GM12878 (cell line): ENCODE measurements around the gene PUSL1. TPM values are rescaled to one million over a fixed set of nuclear protein-coding genes. Genes with fewer than 3 reads are reported as not detected.

Experiments used
- ATAC-seq: fragments of 200-7000 bp; cut with Tn5 transposase; 3 replicates; pipeline ENCODE4 v1.9.1; 2020; ENCODE audit warnings: mild to moderate bottlenecking, moderate library complexity
- BruUV-seq: library from RNA; stranded (reverse); fragments of 400-500 nt; replicated peaks from 2 replicates; lab custom pipeline; 2021; lab: Mats Ljungman, UMichigan
- CTCF ChIA-PET: fragments of 300-600 bp; sonication (Branson Sonifier 250); formaldehyde crosslinking; extraction: SDS; loops from one replicate; lab custom pipeline; 2021; ENCODE audit warnings: inconsistent platforms; lab: Yijun Ruan, JAX
- POLR2A ChIA-PET: fragments of 350-600 bp; formaldehyde crosslinking; extraction: SDS; loops from one replicate; lab custom pipeline; 2021; ENCODE audit warnings: inconsistent platforms; lab: Charles Lee
- RAD21 ChIA-PET: fragments of 300-600 bp; sonication (Branson Sonifier 250); formaldehyde crosslinking; loops from one replicate; lab custom pipeline; 2023; ENCODE audit warnings: antibody characterized with exemption; ENCODE audit not compliant: unreplicated experiment; lab: Charles Lee
- SMC1A ChIA-PET: fragments of 300-600 bp; sonication (Branson Sonifier 250); formaldehyde crosslinking; loops from one replicate; lab custom pipeline; 2023; ENCODE audit not compliant: unreplicated experiment, uncharacterized antibody; lab: Charles Lee
- DNase-seq: peaks from one replicate; pipeline ENCODE4 v3.0.0-alpha.2; 2011; ENCODE audit warnings: low read depth, low spot score
- FAIRE-seq: peaks from 3 replicates; lab custom pipeline; 2011; peaks lifted over from hg19 to GRCh38; lab: Jason Lieb, UNC
- H2AFZ ChIP-seq: 2 replicates; pipeline ENCODE4 v1.6.0; 2011; ENCODE audit warnings: low read depth, low read length, control low read depth; ENCODE audit not compliant: control insufficient read depth
- H3K27ac ChIP-seq: 2 replicates; pipeline ENCODE4 v1.5.1; 2011; ENCODE audit warnings: control low read depth; ENCODE audit not compliant: control insufficient read depth, insufficient read depth
- H3K27me3 ChIP-seq, 2 experiments: replicated peaks in 1 of 2; 2 replicates each; pipeline versions ENCODE4 v1.6.0 to v1.6.1; 2011; ENCODE audit warnings: low read length in 1 of 2; ENCODE audit not compliant: control insufficient read depth in 2 of 2, insufficient read depth in 2 of 2
- H3K36me3 ChIP-seq, 2 experiments: 2 replicates each; pipeline ENCODE4 v1.5.1; 2011; ENCODE audit warnings: low read length in 1 of 2; ENCODE audit not compliant: control insufficient read depth in 2 of 2, insufficient read depth in 2 of 2
- H3K4me1 ChIP-seq: 2 replicates; pipeline ENCODE4 v1.6.1; 2011; ENCODE audit warnings: mild to moderate bottlenecking, low read length, moderate library complexity, mixed read lengths; ENCODE audit not compliant: control insufficient read depth, insufficient read depth
- H3K4me2 ChIP-seq: 2 replicates; pipeline ENCODE4 v1.6.0; 2011; ENCODE audit warnings: control low read depth; ENCODE audit not compliant: control insufficient read depth, insufficient read depth
- H3K4me3 ChIP-seq: fragments of 200-600 bp; sonication (generic); 2 replicates; pipeline ENCODE4 v1.5.1; 2016
- H3K79me2 ChIP-seq: 2 replicates; pipeline ENCODE4 v1.6.0; 2011; ENCODE audit warnings: low read length; ENCODE audit not compliant: control insufficient read depth, insufficient read depth
- H3K9ac ChIP-seq: 2 replicates; pipeline ENCODE4 v1.8.0; 2011; ENCODE audit warnings: low read length, control low read depth, mixed read lengths; ENCODE audit not compliant: control insufficient read depth, insufficient read depth
- H3K9me3 ChIP-seq: replicated peaks from 3 replicates; pipeline ENCODE4 v1.5.1; 2011; ENCODE audit warnings: mild to moderate bottlenecking, low read length; ENCODE audit not compliant: control insufficient read depth, insufficient read depth
- H4K20me1 ChIP-seq: 2 replicates; pipeline ENCODE4 v1.6.0; 2011; ENCODE audit not compliant: control insufficient read depth, insufficient read depth
- BHLHE40 ChIP-seq, 2 experiments: fragments of 450-650 bp in 1 of 2; IDR thresholded peaks; 2 replicates each; pipeline ENCODE4 v1.6.1; 2011 to 2017; ENCODE audit warnings: low read depth in 2 of 2, borderline replicate concordance in 1 of 2, improper control_type of control experiment in 1 of 2, low read length in 1 of 2, mild to moderate bottlenecking in 1 of 2
- FOS ChIP-seq: IDR thresholded peaks from 3 replicates; pipeline ENCODE4 v1.6.1; 2011; ENCODE audit warnings: borderline replicate concordance; ENCODE audit not compliant: insufficient read length; ENCODE audit errors: extremely low read depth
- FOXK2 ChIP-seq: fragments of 450-650 bp; IDR thresholded peaks from 2 replicates; pipeline ENCODE4 v1.6.1; 2017; ENCODE audit warnings: mild to moderate bottlenecking, moderate library complexity
- PAX5 ChIP-seq: IDR thresholded peaks from 2 replicates; pipeline ENCODE4 v1.6.1; 2011; ENCODE audit warnings: low read depth, low read length, borderline replicate concordance
- SUZ12 ChIP-seq: fragments of 200-600 bp; sonication (generic); IDR thresholded peaks from one replicate; pipeline ENCODE4 v1.6.1; 2018; ENCODE audit warnings: antibody characterized with exemption, mild to moderate bottlenecking; ENCODE audit not compliant: unreplicated experiment
- TCF12 ChIP-seq: IDR thresholded peaks from 2 replicates; pipeline ENCODE4 v1.6.1; 2011; ENCODE audit warnings: low read depth, mild to moderate bottlenecking, low read length
- WGBS: methylation state at CpG from one replicate; pipeline ENCODE4 v1.1.6; 2016; ENCODE audit warnings: low lambda C conversion rate; ENCODE audit not compliant: insufficient replicate concordance, insufficient coverage; ENCODE audit errors: missing lambda C conversion rate; 5-methylcytosine and 5-hydroxymethylcytosine counted together
- in situ Hi-C: fragments of 300-500 bp; cut with MboI; formaldehyde crosslinking; loops from 9 replicates; pipeline ENCODE4 v1.14.3; 2018; ENCODE audit warnings: mixed read lengths
- intact Hi-C: fragments of 100-400 bp; cut with micrococcal nuclease; formaldehyde crosslinking; loops from one replicate; pipeline ENCODE4 v1.14.2; 2022; ENCODE audit not compliant: unreplicated experiment
- polyA plus RNA-seq, 11 experiments: library from polyadenylated mRNA; depleted of rRNA in 4 of 11; unstranded in 6 of 11; stranded (reverse) in 5 of 11; fragments of >200 nt; fragmentation: Nextera tagmentation in 4 of 11; fragmentation: Illumina TruSeq in 1 of 11; extraction: Ambion mirVana in 4 of 11; extraction: Trizol in 1 of 11; gene quantifications; 1 replicate in 1 of 11; 2 replicates in 10 of 11; pipeline versions ENCODE4 v1.2.1 to v1.2.3, GENCODE V29; 2011 to 2016; ENCODE audit warnings: inconsistent platforms in 2 of 11, missing spikeins in 2 of 11, low read depth in 1 of 11
- total RNA-seq, 4 experiments: library from RNA; depleted of rRNA in 3 of 4; stranded (reverse); fragments of >200 nt in 3 of 4; fragmentation: Illumina TruSeq in 1 of 4; extraction: Trizol in 1 of 4; gene quantifications; 2 replicates each; pipeline versions ENCODE4 v1.2.1 to v1.2.3, GENCODE V29; 2013 to 2021
- TF ChIP-seq, protein P1 (sequence below): fragments of 450-650 bp; IDR thresholded peaks from 2 replicates; pipeline ENCODE4 v1.6.1; 2016; ENCODE audit warnings: mild to moderate bottlenecking
- TF ChIP-seq, protein P2 (sequence below): IDR thresholded peaks from 2 replicates; pipeline ENCODE4 v1.6.1; 2011; ENCODE audit warnings: low read depth, mild to moderate bottlenecking, low read length, moderate library complexity, borderline replicate concordance; ENCODE audit errors: extremely low read depth

PUSL1 gene
- total and polyA plus RNA-seq, 10 of the 15 experiments (the other 5 are each of a cell fraction or from before 2014, with no cell fraction given): 0.16 to 28.4 (median 15.1) TPM

DNA sequence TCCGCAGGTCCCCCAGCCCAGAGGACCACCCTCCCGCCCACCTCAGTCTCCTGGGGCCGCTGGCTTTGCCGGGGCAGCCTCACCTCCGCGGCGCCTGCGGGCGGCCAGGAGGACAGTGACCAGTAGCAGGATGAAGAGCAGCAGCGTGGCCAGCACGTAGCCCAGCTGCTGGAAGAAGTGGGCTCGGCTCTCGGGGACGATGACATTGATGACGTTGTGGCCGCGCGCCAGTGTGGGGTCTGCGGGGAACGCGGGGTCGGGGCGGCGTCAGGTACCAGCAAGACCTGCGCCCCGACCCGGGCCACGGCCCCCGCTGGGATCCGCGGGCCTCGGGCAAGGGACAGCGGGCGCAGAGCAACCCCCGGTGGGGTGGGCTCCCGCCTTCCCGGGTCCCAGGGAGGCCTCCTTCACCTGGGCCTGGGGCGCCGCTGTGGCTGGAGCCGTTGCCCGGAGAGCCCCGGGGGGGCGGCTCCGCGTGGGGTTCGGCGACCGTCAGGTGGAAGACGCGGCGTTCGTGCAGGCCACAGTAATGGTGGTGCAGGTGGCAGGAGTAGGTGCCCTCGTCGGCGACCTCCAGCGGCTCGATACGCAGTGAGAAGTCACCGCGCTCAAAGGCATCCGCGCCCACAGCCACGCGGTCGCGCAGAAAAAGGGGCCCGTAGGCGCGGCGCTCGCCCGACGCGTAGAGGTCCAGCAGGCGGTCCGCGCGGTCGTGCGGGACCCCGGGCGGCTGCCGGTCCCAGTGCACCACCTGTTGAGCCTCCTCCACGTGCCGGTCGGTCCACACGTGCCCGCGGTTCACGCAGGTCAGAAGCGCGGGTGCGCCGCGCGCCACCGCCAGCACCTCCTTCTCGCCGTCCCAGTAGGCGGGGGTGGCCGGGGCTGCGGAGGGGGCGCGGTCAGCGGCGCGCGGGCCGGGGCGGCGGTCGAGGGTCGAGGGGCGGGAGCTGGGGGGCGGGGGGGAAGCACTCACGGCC is 46.2 kb downstream of the PUSL1 start:
- intact Hi-C loops: no loop called here
- ATAC-seq (no peak), FAIRE-seq (no peak), DNase-seq (no peak)
- RAD21 ChIA-PET: no interaction called here
- Histone ChIP-seq H3K27me3 (peaks cover 0 to 3% of the 10 kb centered on the region in 2 experiments; a peak in 2 of 4 replicates), H3K4me3 (no peak overlapping the region), H3K36me3 (no peaks in the 10 kb centered on the region), H3K4me2 (no peak overlapping the region), H3K9ac (no peak overlapping the region), H3K27ac (no peak overlapping the region), H4K20me1 (no peaks in the 10 kb centered on the region), H3K79me2 (no peaks in the 10 kb centered on the region), H3K9me3 (no peaks in the 10 kb centered on the region), H3K4me1 (peaks cover 5% of the 10 kb centered on the region), H2AFZ (no peak overlapping the region)
- SMC1A ChIA-PET: no interaction called here
- POLR2A ChIA-PET: no interaction called here
- TF ChIP-seq PAX5 (no peak), FOXK2 (no peak), TCF12 (no peak), BHLHE40 (IDR thresholded peaks at IDR 0.05; ENCODE audit: borderline replicate concordance in 1 of 2, low read depth in 2 of 2, low read length in 1 of 2) (peak in 1 of 2 experiments; percentile 72; a peak in 2 of 4 replicates), SUZ12 (peak; percentile 62), FOS (no peak)
- TF ChIP-seq, protein P1, sequence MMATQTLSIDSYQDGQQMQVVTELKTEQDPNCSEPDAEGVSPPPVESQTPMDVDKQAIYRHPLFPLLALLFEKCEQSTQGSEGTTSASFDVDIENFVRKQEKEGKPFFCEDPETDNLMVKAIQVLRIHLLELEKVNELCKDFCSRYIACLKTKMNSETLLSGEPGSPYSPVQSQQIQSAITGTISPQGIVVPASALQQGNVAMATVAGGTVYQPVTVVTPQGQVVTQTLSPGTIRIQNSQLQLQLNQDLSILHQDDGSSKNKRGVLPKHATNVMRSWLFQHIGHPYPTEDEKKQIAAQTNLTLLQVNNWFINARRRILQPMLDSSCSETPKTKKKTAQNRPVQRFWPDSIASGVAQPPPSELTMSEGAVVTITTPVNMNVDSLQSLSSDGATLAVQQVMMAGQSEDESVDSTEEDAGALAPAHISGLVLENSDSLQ: no peak
- TF ChIP-seq, protein P2, sequence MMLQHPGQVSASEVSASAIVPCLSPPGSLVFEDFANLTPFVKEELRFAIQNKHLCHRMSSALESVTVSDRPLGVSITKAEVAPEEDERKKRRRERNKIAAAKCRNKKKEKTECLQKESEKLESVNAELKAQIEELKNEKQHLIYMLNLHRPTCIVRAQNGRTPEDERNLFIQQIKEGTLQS: no peak
- BruUV-seq: no TSS peak
- CTCF ChIA-PET: no interaction called here
- in situ Hi-C loops: no loop called here
- WGBS: 55% methylated on average over 78 of the region's 116 CpGs
